GM12891 (cell line): Measurements from ENCODE around the gene CYFIP1.

Experiments used
- PAX5 ChIP-seq: IDR thresholded peaks from 2 replicates; pipeline ENCODE4 v1.6.1; 2011; ENCODE audit warnings: low read length, moderate library complexity, mild to moderate bottlenecking; ENCODE audit not compliant: insufficient read depth, severe bottlenecking
- POLR2A ChIP-seq: IDR thresholded peaks from 2 replicates; pipeline ENCODE4 v1.6.1; 2011; ENCODE audit warnings: low read depth, low read length, control low read depth
- SPI1 ChIP-seq: IDR thresholded peaks from 2 replicates; pipeline ENCODE4 v1.6.1; 2011; ENCODE audit warnings: low read depth, low read length, control low read depth
- TAF1 ChIP-seq: IDR thresholded peaks from 2 replicates; pipeline ENCODE4 v1.6.1; 2011; ENCODE audit warnings: low read depth, low read length, control low read depth

GRCh38 chr15:22961762-22962161 is 18.4 kb downstream of the CYFIP1 start:
- TF ChIP-seq POLR2A, result no peak
- no peak for TF ChIP-seq TAF1
- no peak for TF ChIP-seq SPI1
- TF ChIP-seq PAX5, result no peak
